HG02884 (cell line): ENCODE measurements around the gene SPA17.

Source experiments
- ATAC-seq: cut with Tn5 transposase; IDR thresholded peaks from one replicate; pipeline ENCODE4 v1.9.1; 2021; ENCODE audit warnings: mild to moderate bottlenecking, moderate library complexity; ENCODE audit not compliant: unreplicated experiment

The SPA17 gene

GRCh38 chr11:124673333-124674167 is at the start of gene SPA17, which contains the start of gene SIAE:
Gene SPA17 (plus strand): TSS chr11:124673904. CDS start chr11:124675265, 1,361 bp downstream.
Gene SIAE (minus strand): TSS chr11:124673739. CDS start chr11:124673708, 31 bp downstream.
- ATAC-seq: peak; percentile 75

DNA sequence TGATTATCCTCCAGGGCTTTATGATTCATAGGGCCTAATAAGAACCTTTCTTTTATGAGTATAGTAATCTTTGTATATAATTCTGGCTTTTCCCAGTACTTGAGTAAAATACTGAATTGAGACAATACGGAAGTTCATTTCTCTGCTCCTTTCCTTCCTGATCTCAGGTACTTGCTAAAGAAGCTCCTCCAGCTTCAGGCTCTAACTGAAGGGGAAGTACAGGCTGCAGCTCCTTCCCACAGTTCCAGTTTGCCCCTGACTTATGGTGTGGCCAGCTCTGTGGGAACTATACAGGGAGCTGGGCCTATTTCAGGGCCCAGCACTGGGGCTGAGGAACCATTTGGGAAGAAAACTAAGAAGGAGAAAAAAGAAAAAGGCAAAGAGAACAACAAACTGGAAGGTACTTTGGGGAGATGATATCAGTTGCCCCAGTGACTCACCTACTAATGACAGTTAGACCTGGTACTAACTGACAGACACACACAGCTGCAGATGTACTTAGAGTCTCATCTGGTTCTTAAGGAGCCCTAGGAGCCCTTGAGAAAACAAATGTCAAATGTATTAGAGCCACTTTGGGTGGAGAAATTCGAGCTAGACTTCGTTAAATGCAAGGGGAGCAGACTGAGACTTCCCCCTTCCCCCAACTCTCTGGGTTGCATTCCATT is 48.1 kb upstream of the SPA17 start:
- no peak for ATAC-seq

DNA sequence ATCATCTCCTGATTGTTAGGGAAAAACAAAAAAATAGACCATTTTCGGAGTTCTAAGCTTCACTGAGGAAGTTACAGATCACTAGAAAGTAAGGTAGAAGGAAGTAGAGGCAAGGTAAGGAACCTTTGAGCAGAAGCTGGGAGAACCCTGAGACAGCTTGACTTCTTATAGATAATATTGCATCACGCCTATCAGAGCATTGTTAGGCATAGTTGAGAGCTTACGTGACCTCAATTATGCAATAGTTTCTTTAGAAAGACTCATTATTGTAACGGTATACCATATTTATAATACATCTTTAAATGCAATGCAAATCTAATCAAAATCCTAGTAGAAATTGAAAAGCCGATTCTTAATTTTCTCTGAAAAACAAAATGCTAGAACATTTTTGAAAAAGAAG is 46.2 kb upstream of the SPA17 start:
- no peak for ATAC-seq

DNA sequence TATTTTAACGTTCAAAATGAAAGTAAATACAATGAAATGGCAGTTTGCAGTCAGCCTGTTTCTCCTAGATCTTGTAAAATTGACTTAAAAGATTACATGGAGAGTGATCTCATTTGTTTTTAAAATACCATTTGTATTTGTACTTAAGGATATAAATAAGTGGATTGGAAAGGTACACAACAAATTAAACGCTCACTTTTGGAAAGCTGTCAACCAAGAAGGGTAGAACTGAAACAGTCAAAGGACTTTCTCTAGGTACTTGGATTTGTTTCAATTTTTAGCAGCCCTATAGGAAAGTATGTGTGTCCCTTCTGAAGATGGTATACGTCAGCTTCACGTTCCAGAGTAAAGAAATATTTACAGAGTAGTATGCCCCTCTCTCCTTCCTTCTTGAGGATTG is 43.7 kb upstream of the SPA17 start:
- no peak for ATAC-seq

DNA sequence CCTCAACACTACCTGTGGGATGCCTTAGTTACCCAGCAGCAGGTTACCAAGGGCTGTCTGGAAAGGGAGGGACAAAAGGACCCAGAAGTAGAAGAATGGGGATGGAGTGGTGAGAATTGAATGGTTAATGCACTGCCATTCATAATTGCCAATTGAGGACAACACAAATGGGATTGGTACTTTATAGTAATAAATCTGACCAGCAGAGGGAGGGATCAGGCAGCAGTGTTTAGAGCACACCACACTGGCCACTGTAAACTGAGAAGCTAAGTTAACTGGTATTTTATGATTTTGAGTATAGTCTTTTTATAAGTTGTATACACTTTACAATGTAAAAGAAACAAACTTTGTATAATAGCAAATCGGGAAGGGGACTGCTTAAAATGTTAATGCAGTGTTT is 40.3 kb upstream of the SPA17 start:
- ATAC-seq: no peak

DNA sequence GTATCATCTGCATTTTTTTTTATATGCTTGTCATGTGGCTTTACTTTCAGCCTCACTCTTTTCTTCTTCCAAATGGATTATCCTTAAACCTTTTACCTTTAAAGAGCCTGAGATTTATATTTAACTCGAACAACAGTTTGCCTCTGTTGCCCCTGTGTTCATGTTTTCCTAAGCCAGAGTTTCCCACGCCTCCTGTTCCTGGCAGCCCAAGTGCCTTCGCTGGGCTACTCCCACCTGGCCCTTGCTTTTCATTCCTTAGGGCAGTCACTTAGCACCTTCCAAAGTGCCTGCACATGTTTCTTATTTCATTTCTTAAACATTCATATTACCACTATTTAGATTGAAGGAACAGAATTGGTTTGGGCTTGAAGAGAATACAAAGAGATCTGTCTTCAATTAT is 37.8 kb upstream of the SPA17 start:
- ATAC-seq: no peak

GRCh38 chr11:124638500-124638899 is 35.2 kb upstream of the SPA17 start:
- ATAC-seq: no peak

DNA sequence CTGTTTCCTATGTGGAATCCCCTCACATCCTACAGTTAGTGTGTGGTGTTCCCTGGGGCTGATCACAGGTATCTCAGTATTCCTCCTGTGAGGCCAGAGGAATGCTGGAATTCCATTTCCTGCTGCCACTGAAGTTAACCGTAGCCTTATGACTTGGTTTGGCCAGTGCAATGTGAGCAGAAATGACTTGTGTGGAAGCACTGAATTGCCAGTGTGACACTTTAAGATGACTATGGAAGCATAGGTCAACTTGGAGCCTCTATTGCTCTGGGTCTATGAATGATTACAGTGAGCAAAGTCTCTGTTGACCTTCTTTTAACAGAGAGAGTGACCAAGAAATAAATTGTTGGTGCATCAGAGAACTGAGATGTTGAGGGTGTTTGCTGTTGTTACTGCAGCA is 34.5 kb upstream of the SPA17 start:
- ATAC-seq: no peak

DNA sequence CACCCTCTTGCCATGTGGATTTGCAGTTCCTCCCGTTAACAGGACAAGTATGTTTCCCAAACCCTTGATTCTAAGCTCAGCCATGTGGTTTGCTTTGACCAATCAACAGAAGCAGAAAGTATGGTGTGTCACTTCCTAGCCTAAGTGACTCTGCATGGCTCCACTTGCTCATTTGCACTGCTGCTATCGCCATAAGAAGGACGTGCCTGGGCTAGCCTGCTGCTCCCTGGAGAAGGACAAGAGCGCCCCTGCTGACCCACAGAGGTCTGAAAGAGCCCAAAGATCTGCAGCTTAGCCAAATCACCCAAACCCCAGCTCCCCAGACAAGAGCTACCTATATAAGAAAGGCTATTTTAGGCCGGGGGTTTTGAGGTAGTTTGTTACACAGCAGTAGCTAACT is 33.0 kb upstream of the SPA17 start:
- ATAC-seq: no peak

DNA sequence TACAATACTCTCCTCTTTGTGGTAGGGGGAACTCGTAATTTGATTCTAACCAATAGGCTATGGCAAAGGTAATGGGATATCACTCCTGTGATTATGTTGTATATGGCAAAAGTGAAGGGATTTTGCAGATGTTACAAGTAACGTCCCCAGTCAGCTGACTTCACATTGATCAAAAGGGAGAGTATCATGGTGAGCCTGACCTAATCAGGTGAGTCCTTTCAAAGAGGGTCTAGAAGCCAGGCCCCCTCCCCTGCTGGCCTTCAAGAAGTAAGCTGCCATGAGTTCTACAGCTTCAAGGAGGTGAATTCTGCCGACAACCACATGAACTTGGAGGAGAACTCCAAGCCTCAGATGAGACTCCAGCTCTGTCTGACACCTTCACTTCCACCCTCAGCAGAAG is 31.1 kb upstream of the SPA17 start:
- no peak for ATAC-seq

GRCh38 chr11:124643042-124643604 is 30.6 kb upstream of the SPA17 start:
- ATAC-seq: no peak

GRCh38 chr11:124643605-124644425 is 29.9 kb upstream of the SPA17 start:
- no peak for ATAC-seq

DNA sequence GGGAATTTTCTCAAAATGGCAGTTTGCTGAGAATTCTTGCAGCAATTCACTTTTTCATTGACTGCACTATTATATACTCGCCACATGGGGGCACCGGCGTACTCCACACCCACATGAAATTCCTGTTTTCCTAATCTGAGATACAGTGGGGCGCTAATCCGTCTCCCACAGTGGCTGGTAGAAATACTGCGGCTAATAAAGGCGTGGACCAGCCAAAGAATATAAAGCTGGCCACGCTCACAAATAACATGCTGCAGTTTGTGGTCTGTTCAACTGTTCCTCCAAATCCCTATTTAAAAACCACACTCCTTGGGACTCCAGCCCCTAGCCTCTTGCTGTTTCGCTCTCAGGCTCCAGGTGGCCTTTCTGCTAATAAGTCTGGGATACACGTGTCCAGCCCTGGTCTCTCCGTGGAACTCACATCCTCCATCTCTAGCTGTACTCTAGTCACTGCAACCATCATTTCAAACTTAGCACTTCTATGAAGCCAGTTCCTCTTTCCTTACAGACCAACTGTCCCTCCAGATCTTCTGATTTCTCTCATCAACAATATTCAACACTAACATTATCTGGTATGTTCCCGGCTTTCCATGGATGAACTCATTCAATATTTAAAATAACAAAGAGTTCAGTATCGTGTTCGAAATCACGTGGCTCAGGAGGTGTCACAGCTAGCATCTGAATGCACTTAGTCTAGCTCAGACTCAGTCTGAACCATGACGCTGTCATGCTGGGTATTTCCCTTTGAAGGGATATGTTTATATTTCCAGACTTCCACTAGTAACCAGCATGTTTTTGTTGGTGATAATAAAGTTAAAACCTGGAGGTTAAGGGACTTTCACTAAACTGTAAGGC is 29.1 kb upstream of the SPA17 start:
- ATAC-seq: peak; percentile 69

GRCh38 chr11:124646148-124646547 is 27.6 kb upstream of the SPA17 start:
- no peak for ATAC-seq

DNA sequence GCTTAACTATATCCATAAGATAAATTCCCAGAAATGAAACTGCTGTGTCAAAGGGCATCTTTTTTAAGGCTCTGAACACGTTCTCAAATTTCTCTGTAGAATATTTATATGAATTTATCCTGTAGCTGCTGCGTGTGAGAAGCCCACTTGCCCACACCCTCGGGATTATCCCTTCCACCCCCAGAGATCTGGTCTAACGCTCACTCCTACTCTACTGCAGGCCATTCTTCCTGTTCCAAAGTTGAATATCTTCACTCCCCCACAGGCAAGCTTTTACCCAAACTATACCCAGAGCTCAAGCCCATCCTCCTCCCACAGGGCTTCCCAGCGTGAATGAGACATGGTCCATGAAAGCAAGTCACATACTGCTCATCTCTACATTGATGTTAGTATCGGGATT is 25.1 kb upstream of the SPA17 start:
- no peak for ATAC-seq

- no peak for ATAC-seq
Measured at GRCh38 chr11:124656774-124657630, 16.7 kb upstream of the SPA17 start.

GRCh38 chr11:124657904-124658303 is 15.8 kb upstream of the SPA17 start:
- ATAC-seq: no peak

DNA sequence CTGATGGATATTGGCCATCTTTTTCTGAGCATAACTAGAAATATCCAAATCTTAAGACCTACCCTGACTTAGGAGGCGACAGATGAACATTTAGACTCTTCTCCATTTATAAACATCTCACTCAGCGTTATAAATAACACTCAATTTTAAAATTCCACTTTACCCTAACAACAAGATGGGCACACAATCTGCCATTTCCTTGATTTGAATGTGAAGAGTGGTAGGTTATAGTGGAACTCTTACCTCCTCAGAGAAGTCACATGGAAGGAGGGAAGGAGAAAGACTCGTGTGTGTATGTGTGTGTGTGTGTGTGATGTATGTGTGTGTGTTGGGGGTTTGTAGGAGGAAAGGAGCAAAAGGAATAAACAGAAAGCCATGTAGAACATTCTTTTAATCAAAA is 15.2 kb upstream of the SPA17 start:
- ATAC-seq: no peak

GRCh38 chr11:124658986-124659385 is 14.7 kb upstream of the SPA17 start:
- no peak for ATAC-seq
